Natural killer cell (primary cell): ENCODE results near the gene HES2. TPM values are rescaled to one million over a fixed set of nuclear protein-coding genes. Genes with fewer than 3 reads are reported as not detected.

Experiments used
- ATAC-seq, 3 donors: fragments of 150-1000 bp in 2 of 3; fragments of 200-7000 bp in 1 of 3; cut with Tn5 transposase; 1 replicate in 1 of 3; 2 replicates in 2 of 3; pipeline ENCODE4 v1.10.0; 2021; ENCODE audit warnings: mild to moderate bottlenecking in 2 of 3, moderate library complexity in 2 of 3
- DNase-seq, 2 donors: peaks; one replicate each; pipeline versions ENCODE4 v3.0.0 to v3.0.0-alpha.2; 2013 to 2021; ENCODE audit warnings: mixed read lengths in 1 of 2
- H3K27ac ChIP-seq: one replicate; pipeline ENCODE4 v1.5.1; 2013; ENCODE audit warnings: mild to moderate bottlenecking, low read length
- H3K27me3 ChIP-seq: one replicate; pipeline ENCODE4 v1.6.1; 2013; ENCODE audit warnings: low read length; ENCODE audit not compliant: control insufficient read depth, insufficient read depth
- H3K36me3 ChIP-seq: one replicate; pipeline ENCODE4 v1.6.1; 2013; ENCODE audit warnings: low read length; ENCODE audit not compliant: control insufficient read depth, insufficient read depth
- H3K4me1 ChIP-seq: one replicate; pipeline ENCODE4 v1.6.1; 2013; ENCODE audit warnings: low read length; ENCODE audit not compliant: control insufficient read depth, insufficient read depth
- H3K4me3 ChIP-seq: one replicate; pipeline ENCODE4 v1.5.1; 2013; ENCODE audit warnings: low read length
- H3K9me3 ChIP-seq: one replicate; pipeline ENCODE4 v1.6.1; 2013; ENCODE audit warnings: low read length; ENCODE audit not compliant: control insufficient read depth, insufficient read depth
- H3K27ac Mint-ChIP-seq, 2 donors: one replicate each; pipeline ENCODE4 v1.8.0; 2022; ENCODE audit warnings: mild to moderate bottlenecking in 2 of 2, mixed read lengths in 2 of 2, moderate library complexity in 1 of 2
- H3K27me3 Mint-ChIP-seq, 2 donors: one replicate each; pipeline ENCODE4 v1.8.0; 2022; ENCODE audit warnings: low read depth in 2 of 2, mixed read lengths in 2 of 2
- H3K36me3 Mint-ChIP-seq: one replicate; pipeline ENCODE4 v1.8.0; 2022; ENCODE audit warnings: mixed read lengths
- H3K4me1 Mint-ChIP-seq, 2 donors: one replicate each; pipeline ENCODE4 v1.8.0; 2022; ENCODE audit warnings: mixed read lengths in 2 of 2
- H3K4me3 Mint-ChIP-seq: one replicate; pipeline ENCODE4 v1.8.0; 2022; ENCODE audit warnings: mild to moderate bottlenecking, moderate library complexity, mixed read lengths
- H3K9me3 Mint-ChIP-seq, 2 donors: one replicate each; pipeline ENCODE4 v1.8.0; 2022; ENCODE audit warnings: mixed read lengths in 2 of 2
- CTCF ChIP-seq: fragments of 200-600 bp; IDR thresholded peaks from one replicate; pipeline ENCODE4 v1.8.0; 2022; ENCODE audit warnings: antibody characterized with exemption
- whole genome bisulfite sequencing: methylation state at CpG from one replicate; pipeline ENCODE4 v1.1.7; 2013; ENCODE audit warnings: missing lambda C conversion rate; ENCODE audit not compliant: insufficient coverage; 5-methylcytosine and 5-hydroxymethylcytosine counted together
- intact Hi-C: fragments of 100-400 bp; cut with micrococcal nuclease; formaldehyde crosslinking; loops from one replicate; pipeline ENCODE4 v1.14.2; 2022
- total RNA-seq, 4 donors: library from RNA; stranded (reverse); fragments of 120-200 nt in 1 of 4; gene quantifications; one replicate each; pipeline versions ENCODE4 v1.2.3 to v1.2.4, GENCODE V29; 2013 to 2022

Gene HES2
- total RNA-seq, 3 donors from 2014 or later (not counting 1 experiment from before 2014, with no cell fraction given) = not detected

DNA sequence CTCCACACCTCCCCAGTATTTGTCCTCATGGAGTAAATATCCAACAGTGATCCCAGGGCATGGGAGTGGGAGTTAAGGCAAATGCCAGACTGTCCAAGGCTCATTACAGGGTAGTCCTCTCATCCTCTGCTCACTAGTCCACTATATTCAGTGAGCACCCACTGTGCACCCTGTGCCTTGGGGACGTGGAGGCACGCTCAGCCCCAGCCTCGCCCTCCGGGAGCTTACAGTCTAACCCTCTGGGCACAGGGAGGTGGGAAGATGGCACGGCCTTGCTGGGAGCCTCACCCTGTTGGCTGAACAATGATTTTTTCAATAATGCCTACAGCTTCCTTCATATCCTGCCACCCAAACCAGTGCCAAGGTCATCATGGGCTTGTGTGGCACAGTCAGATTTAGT, 2.8 kb downstream of the HES2 start:
- TF ChIP-seq CTCF = no peak
- peaks cover 17% of the 10 kb centered on the region for H3K4me1 ChIP-seq
- WGBS = 92% methylated on average over 5 of the region's 5 CpGs
- H3K27me3 Mint-ChIP-seq = peaks cover 30 to 50% of the 10 kb centered on the region in 2 donors
- no peak overlapping the region for H3K4me3 Mint-ChIP-seq
- H3K36me3 Mint-ChIP-seq = no peaks in the 10 kb centered on the region
- peaks cover 37% of the 10 kb centered on the region for H3K27me3 ChIP-seq
- H3K4me3 ChIP-seq = no peak overlapping the region
- intact Hi-C loops = no loop called here
- H3K9me3 ChIP-seq = no peaks in the 10 kb centered on the region
- no peaks in the 10 kb centered on the region for H3K9me3 Mint-ChIP-seq
- peaks cover 0 to 5% of the 10 kb centered on the region in 2 donors for H3K4me1 Mint-ChIP-seq
- no peaks in the 10 kb centered on the region for H3K36me3 ChIP-seq
- no peak overlapping the region for H3K27ac ChIP-seq
- ATAC-seq (no peak), DNase-seq (no peak)
- H3K27ac Mint-ChIP-seq = no peak overlapping the region

GRCh38 chr1:6416295-6416656, 3.4 kb downstream of the HES2 start:
- Mint-ChIP-seq H3K4me1 (peaks cover 0 to 5% of the 10 kb centered on the region in 2 donors), H3K4me3 (no peak overlapping the region), H3K27ac (no peak overlapping the region), H3K36me3 (no peaks in the 10 kb centered on the region), H3K27me3 (peaks cover 24 to 45% of the 10 kb centered on the region in 2 donors), H3K9me3 (no peaks in the 10 kb centered on the region)
- no peak for TF ChIP-seq CTCF
- Histone ChIP-seq H3K4me1 (peaks cover 17% of the 10 kb centered on the region), H3K36me3 (no peaks in the 10 kb centered on the region), H3K27me3 (peaks cover 36% of the 10 kb centered on the region), H3K27ac (no peak overlapping the region), H3K9me3 (no peaks in the 10 kb centered on the region), H3K4me3 (no peak overlapping the region)
- ATAC-seq = no peak
- DNase-seq = no peak
- intact Hi-C loops = no loop called here
- 86% methylated on average over 8 of the region's 8 CpGs for WGBS

GRCh38 chr1:6414881-6415626, 4.7 kb downstream of the HES2 start:
- Mint-ChIP-seq H3K36me3 (no peaks in the 10 kb centered on the region), H3K27me3 (peaks cover 22 to 36% of the 10 kb centered on the region in 2 donors), H3K9me3 (no peaks in the 10 kb centered on the region), H3K4me3 (no peak overlapping the region), H3K27ac (no peak overlapping the region), H3K4me1 (peaks cover 0 to 5% of the 10 kb centered on the region in 2 donors)
- TF ChIP-seq CTCF = no peak
- DNase-seq (no peak), ATAC-seq (no peak)
- Histone ChIP-seq H3K27ac (no peak overlapping the region), H3K9me3 (no peaks in the 10 kb centered on the region), H3K36me3 (no peaks in the 10 kb centered on the region), H3K27me3 (peaks cover 27% of the 10 kb centered on the region), H3K4me1 (peaks cover 7% of the 10 kb centered on the region), H3K4me3 (no peak overlapping the region)
- 70% methylated on average over 17 of the region's 17 CpGs for WGBS
- intact Hi-C loops = no loop called here

DNA sequence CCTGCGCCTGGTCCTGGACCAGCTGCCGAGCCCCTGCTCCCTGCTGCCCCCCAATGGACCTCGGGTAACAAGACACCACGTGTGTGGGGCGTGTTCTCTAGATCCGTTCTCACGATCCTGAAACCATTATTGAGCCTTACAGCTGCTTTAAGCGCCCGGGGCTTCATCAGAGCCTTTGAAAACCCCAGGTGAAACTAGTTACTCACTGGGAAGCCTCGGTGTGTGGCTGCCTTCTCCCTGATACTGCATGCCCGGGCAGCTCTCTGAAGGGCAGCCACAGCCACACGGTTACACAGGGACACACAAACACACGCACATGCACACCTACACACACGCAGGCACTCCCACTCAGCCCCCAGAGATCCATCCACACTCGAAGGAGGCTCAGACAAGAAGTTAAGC, 5.3 kb downstream of the HES2 start:
- TF ChIP-seq CTCF = peak; percentile 39
- Histone ChIP-seq H3K27ac (no peak overlapping the region), H3K36me3 (no peaks in the 10 kb centered on the region), H3K4me1 (peaks cover 5% of the 10 kb centered on the region), H3K9me3 (no peaks in the 10 kb centered on the region), H3K4me3 (no peak overlapping the region), H3K27me3 (peaks cover 26% of the 10 kb centered on the region)
- intact Hi-C loops = no loop called here
- ATAC-seq = peak in 2 of 3 donors; percentile 68 to 79
- no peaks in the 10 kb centered on the region for H3K9me3 Mint-ChIP-seq
- H3K4me1 Mint-ChIP-seq = peaks cover 0 to 5% of the 10 kb centered on the region in 2 donors
- peaks cover 22 to 35% of the 10 kb centered on the region in 2 donors for H3K27me3 Mint-ChIP-seq
- DNase-seq = peak in 1 of 2 donors; percentile 65
- WGBS = 10% methylated on average over 15 of the region's 15 CpGs
- H3K36me3 Mint-ChIP-seq = no peaks in the 10 kb centered on the region
- no peak overlapping the region for H3K27ac Mint-ChIP-seq
- no peak overlapping the region for H3K4me3 Mint-ChIP-seq
